HG02981 (cell line): ENCODE measurements around the gene DTNBP1.

Experiments
- ATAC-seq: cut with Tn5 transposase; IDR thresholded peaks from one replicate; pipeline ENCODE4 v1.9.1; 2021; ENCODE audit warnings: mild to moderate bottlenecking, moderate library complexity; ENCODE audit not compliant: unreplicated experiment

Gene DTNBP1

GRCh38 chr6:15517600-15517999, 145.2 kb downstream of the DTNBP1 start:
- no peak for ATAC-seq

DNA sequence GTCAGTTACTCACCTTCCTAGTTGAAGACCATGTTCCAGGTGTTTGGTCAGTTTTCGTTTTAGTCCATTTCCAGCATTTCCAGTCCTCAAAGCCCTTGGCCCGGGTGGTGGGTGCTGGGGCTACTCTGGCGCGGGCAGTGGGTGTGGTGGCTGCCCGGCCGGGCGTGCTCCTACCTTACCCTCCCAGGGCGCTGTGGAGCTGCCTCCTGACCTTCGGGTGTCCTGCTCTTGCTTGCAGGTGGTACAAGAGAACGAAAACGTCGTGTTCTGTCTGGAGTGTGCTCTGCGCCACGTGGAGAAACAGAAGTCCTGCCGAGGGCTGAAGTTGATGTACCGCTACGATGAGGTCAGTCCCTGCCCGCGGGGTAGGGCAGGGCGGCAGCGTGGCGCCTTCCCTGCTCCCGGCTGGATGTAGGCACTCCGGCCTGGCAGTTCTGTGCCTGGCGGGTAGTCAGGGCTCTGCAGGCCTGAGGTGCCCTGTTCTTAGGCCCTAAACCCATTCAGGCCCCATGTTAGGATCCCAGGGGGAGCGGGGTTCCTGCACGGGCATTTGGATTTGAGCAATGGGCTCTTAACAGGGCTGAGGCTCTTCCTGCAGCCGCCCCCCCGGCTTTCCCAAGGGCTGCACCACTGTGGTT, 145.8 kb downstream of the DTNBP1 start:
- no peak for ATAC-seq

DNA sequence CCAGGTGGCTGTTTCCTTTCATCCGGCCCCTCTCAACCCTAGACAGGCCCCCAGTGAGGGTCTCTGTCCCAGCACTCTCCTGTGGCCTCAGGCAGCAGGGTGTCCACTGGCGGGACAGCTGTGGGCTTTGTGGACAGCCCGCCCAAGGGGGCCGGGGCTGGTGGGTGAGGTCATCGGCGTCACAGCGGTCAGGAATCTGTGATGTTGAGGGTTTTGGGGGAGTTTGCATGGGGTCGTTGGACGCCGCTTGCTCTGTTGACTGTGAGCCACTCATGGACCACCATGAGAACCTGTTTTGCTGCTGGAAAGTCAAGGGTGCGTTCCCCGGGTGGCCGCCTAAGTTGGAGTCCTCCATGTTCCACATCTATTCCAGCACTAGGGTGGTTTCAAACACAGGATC, 146.4 kb downstream of the DTNBP1 start:
- no peak for ATAC-seq

GRCh38 chr6:15515660-15516375, 147.0 kb downstream of the DTNBP1 start:
- ATAC-seq: no peak

GRCh38 chr6:15515226-15515625, 147.6 kb downstream of the DTNBP1 start:
- ATAC-seq: no peak

DNA sequence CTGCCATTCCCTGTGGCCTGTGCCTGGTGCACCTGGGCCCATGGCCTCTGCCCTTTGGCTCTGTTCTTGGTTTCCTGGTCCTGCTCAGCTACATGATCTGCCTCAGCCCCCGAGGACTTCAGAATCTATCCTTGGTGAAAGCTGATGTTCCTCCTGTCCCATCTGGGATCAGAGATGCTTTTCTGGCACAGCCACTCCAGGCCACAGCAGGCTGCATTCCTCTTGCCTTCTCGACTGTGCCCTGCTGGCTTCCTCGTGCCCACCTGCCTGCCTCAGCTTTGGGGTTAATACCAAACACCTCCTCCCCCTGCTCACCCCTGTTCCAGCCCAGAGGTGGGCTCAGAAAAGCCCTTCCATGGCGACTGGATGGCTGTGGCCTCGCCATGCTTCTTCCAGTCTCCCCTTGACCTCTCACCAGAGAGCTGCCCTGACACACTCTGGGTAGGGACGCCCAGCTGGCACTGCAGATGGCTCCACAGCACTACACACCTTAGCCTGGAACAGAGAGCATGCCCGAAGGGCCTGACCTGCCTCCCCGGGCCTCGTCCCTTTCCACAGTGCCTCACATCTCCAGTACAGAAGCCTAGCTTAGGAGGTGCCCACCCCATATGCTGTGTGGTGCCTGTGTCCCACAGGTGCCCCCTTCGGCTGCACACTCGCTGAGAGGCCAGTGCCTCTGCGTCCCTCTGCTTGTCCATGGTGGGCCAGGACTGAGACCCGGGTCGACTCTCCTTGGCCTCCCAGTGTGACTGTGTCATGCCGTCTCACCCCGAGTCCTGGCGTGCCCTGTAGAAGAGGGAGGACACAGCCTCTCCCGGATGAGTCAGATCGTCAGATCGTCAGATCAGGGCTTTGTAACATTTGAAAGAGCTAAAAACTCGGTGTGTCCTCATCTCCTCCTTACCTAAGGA, 148.8 kb downstream of the DTNBP1 start:
- no peak for ATAC-seq

DNA sequence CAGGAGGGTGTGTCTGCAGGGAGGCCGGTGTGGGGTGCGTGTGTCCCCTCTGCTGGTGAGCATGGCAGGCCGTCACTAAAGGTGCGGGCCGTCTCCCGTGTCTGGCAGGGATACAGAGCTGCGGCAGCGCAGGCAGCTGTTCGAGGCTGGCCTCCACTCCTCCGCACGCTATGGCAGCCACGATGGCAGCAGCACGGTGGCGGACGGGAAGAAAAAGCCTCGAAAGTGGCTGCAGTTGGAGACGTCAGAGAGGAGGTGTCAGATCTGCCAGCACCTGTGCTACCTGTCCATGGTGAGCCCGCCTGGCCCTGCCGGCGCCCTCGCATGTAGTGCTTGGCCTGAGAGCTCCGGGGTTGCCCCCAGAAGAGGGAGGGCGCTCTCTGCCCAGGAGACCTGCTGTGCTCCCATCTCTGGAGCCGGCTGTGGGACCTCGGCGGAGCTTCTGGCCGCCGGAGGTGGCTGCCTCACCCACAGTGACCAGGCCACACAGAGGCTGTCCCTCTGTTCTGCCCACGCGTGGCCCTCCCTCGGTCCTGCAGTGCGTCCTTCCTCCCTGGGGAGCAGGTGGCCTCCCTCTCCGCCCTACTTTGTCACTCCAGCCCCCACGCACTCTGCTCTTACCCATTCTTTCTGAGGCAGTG, 149.6 kb downstream of the DTNBP1 start:
- no peak for ATAC-seq

GRCh38 chr6:15512721-15513120, 150.1 kb downstream of the DTNBP1 start:
- ATAC-seq: no peak

- no peak for ATAC-seq
Observed at GRCh38 chr6:15512126-15512525, 150.7 kb downstream of the DTNBP1 start.

DNA sequence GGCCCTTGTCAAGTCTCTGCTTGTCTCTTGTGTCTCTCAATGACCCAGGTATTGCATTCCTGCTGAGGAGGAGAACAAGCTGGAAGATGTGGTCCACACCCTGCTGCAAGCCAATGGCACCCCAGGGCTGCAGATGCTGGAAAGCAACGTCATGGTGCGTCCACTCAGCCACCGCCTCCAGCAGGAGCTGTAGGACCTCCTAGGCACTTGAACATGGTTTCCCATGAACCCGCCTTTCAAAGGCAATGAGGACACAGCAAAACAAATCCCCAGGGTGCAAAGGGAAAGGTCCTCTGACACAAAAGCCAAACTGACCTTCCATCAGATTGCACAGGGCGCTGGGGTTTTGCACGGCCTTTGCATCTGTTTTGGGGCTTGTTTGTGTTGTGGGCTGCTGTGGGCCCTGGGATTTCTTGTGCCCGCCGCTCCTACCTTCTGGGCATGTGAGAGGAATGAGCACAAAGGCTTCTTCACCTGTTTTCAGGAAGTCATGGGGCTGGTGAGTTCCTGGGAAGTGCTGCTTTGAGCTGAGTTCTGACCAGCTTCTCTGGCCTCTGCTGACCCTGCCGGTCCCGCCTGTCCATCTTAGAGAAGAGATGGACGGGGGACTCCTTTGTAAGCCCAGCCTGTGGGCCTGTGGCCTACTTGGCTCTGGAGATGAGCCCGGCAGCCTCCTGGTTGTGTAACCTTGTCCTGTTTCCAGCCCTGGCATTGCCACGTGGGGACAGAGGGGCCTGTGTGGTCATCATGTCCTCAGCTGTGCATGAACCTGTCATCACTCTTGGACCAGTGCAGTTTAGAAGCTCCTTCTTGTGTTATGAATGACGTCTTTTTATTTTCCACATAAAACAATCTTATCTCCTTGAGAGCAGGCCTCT, 151.3 kb downstream of the DTNBP1 start:
- ATAC-seq: no peak

- no peak for ATAC-seq
Observed at GRCh38 chr6:15510536-15511247, 152.1 kb downstream of the DTNBP1 start.

DNA sequence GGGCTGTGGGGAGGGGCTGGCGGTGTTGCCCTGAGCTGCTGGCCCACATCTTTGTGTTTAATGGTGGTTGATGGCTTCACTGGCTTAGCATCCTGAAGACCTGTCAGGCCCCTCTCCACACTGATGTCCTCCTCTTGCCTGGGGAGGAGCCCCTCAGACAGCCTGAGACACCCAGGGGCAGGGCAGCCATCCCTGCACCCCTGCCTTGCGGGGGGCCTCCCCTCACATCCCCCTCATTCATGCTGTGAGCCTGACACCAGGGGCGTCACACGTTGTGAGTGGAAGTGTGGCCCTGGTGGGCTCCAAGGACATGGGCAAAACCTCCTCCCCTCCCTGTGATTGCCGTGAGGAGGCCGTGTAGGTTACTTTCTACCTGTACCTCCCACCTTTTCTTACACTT, 152.7 kb downstream of the DTNBP1 start:
- ATAC-seq: no peak

DNA sequence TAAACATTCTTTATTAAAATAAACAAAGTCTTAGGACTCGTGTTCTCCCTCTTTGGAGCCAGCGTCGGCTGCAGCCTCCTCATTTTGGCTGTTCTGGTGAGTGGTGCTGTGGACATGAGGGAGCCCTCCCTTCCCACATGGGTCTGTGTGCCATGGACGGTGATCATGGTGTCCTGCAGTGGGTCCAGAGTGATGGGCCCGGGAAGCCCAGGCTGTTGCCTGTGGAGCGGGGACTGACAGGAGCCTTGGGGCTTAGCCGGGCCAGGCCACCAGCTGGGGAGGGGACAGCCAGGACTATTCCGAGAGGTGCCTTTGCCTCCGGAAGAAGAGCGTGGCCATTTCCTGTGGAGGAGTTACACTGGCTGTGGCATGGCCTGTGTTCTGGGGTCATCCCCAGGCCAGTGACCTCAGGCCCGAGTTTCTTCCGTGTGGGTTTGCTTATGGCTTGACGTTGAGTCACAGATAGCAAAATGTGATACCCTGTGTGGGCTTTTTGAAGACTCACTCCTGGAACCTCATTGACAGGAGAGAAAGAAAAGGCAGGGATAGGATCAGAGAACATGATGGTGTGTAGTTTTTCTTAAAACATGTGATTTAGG, 153.4 kb downstream of the DTNBP1 start:
- ATAC-seq: no peak

DNA sequence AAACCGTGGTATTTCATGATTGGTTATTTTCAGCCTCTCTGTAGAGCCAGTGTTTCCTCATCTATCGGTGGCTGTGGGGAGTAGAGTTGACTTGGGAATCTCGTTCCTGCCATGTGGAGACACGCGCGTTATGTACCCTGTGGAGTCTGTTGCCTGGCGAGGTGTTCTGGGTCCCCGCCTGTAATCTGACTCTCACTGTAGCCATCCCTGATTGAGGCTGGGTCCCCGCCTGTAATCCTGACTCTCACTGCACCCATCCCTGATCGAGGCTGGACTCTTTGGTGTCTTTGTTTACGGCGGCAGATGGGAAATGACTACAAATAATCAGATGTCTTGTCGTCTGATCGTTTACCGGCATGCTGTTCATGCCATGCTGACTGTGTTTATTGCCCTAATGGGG, 153.9 kb downstream of the DTNBP1 start:
- ATAC-seq: no peak

DNA sequence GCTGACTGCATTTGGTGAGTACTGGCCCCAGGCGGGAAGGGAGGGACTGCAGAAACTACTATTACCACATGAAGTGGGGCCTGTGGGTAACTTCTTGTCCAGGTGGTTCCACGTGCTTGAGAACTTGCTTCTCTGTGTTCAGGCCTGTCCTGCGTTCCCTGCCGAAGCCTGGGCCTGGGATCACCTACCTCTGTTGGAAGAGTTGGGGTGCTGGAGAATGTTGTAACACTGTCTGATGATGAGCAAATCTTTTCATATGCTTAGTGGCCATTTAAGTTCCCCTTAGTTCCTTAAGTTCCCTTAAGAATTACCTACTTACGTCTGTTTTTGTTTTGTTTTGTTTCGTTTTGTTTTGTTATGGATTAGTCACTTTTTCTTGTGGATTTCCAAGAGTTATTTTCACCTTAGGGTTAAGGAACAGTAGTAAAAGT, 154.4 kb downstream of the DTNBP1 start:
- no peak for ATAC-seq

GRCh38 chr6:15507746-15508145, 155.1 kb downstream of the DTNBP1 start:
- ATAC-seq: no peak

GRCh38 chr6:15507221-15507620, 155.6 kb downstream of the DTNBP1 start:
- no peak for ATAC-seq

GRCh38 chr6:15506066-15506465, 156.8 kb downstream of the DTNBP1 start:
- ATAC-seq: no peak

DNA sequence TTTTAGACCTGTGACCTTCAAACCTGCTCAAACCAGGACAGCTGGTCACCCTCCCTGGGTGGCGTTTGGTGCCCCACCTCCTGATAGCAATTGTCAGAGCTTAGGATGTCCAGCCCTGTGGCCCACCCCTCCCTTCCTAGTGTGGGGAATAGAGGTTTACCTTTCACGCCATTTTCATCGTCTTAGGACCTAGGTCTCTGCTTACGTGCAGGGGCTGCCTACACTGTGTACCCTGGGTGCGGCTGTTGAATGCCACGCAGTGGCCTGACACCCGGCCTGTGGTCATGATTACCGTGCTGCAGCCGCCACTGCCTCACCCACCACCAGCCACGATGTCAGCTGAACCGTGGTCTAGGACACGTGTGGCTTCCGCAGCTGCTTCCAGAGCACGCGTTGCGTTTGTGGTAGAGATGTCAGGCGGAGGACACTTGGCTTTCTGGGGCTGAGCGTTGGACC, 157.3 kb downstream of the DTNBP1 start:
- no peak for ATAC-seq
